ENCODE data around the gene SLC30A1. TPM values are rescaled to one million over a fixed set of nuclear protein-coding genes. Genes with fewer than 3 reads are reported as not detected.

Gene SLC30A1
- total and polyA plus RNA-seq, 2 of the 13 experiments (the other 11 are each of a cell fraction or from before 2014, with no cell fraction given), result 5.9 to 24.4 TPM

GRCh38 chr1:211619033-211619996 is 40.4 kb upstream of the SLC30A1 start (continued):
- TF ChIP-seq TFAP4 (IDR thresholded peaks at IDR 0.05; ENCODE audit: borderline replicate concordance, low read depth), result 0 out of 2 replicates have a peak, but pooled peaks have one; percentile 63
- no peak for TF ChIP-seq CBX5 (CRISPR knock-in tag; IDR thresholded peaks at IDR 0.05; ENCODE audit: borderline replicate concordance)
- TF ChIP-seq MEF2D (CRISPR knock-in tag; IDR thresholded peaks at IDR 0.05), result no peak
- TF ChIP-seq TARDBP (CRISPR knock-in tag; IDR thresholded peaks at IDR 0.05), result peak; percentile 64; the same call in 1 of the 2 replicates
- TF ChIP-seq HOXA9 (CRISPR knock-in tag; IDR thresholded peaks at IDR 0.05; ENCODE audit: borderline replicate concordance), result no peak
- no peak for TF ChIP-seq YEATS4 (CRISPR knock-in tag; IDR thresholded peaks at IDR 0.05; ENCODE audit: borderline replicate concordance)
- TF ChIP-seq HOXA5 (CRISPR knock-in tag; IDR thresholded peaks at IDR 0.05), result no peak
- TF ChIP-seq NONO (IDR thresholded peaks at IDR 0.05), result no peak
- TF ChIP-seq NONO (CRISPR knock-in tag; conservative IDR thresholded peaks at IDR 0.05), result no peak

GRCh38 chr1:211616965-211617297 is 38.0 kb upstream of the SLC30A1 start:
- WGBS (ENCODE audit: low lambda C conversion rate), result 100% methylated on average over 3 of the region's 5 CpGs
- ATAC-seq, result no peak
- in situ Hi-C loops (cut with HindIII; ENCODE audit: extremely low pct_ligation_motif_present, low pct_unique_long_range_greater_than_20kb) (no loop called here), intact Hi-C loops (cut with micrococcal nuclease; ENCODE audit: unreplicated experiment) (no loop called here)
- Histone ChIP-seq H3K27ac (ENCODE audit: extremely low read length, insufficient read depth, low read length) (peak overlapping the region; percentile 64), H3K4me1 (ENCODE audit: insufficient read depth, low read length) (peaks cover 82% of the 10 kb centered on the region), H4K20me1 (ENCODE audit: insufficient read depth, low read length) (no peaks in the 10 kb centered on the region), H2AFZ (ENCODE audit: low read length) (peak overlapping the region; percentile 93), H3K4me3 (replicated peaks in 1 of 3; ENCODE audit: insufficient read depth in 1 of 3, low read depth in 2 of 3, low read length in 3 of 3) (no peak overlapping the region), H3K27me3 (ENCODE audit: control insufficient read depth in 1 of 2, insufficient read depth in 2 of 2, low read length in 2 of 2) (no peaks in the 10 kb centered on the region; a peak in 1 of 5 replicates), H3K4me2 (ENCODE audit: low read depth, low read length) (peak overlapping the region; percentile 37), H3K9ac (ENCODE audit: insufficient read depth, low read depth, low read length) (no peak overlapping the region), H3K36me3 (replicated peaks in 1 of 2; ENCODE audit: control insufficient read depth in 1 of 2, insufficient read depth in 2 of 2, low read length in 2 of 2) (no peaks in the 10 kb centered on the region), H3K79me2 (ENCODE audit: insufficient read depth, low read length) (no peaks in the 10 kb centered on the region), H3K9me3 (ENCODE audit: low read length) (no peaks in the 10 kb centered on the region)
- ChIA-PET POLR2A (interaction anchor here (1.3 to 1.7 kb wide), 3 partner anchors 9 to 38 kb away, joined by 3 to 5 read pairs (median 5); partner anchors contain the start of gene SLC30A1), CTCF (ENCODE audit: low intra/inter-chr PET ratio, low total read pairs) (no interaction called here)
- DNase-seq (ENCODE audit: low spot score), result no peak
- FAIRE-seq, result no peak
- BruUV-seq (replicated peaks), result no TSS peak
- TF ChIP-seq IKZF5 (CRISPR knock-in tag; IDR thresholded peaks at IDR 0.05) (0 out of 2 replicates have a peak, but pooled peaks have one; percentile 26), NR1H2 (CRISPR knock-in tag; IDR thresholded peaks at IDR 0.05; ENCODE audit: borderline replicate concordance, low read depth) (peak; percentile 34; the same call in 1 of the 2 replicates), ZBTB39 (CRISPR knock-in tag; IDR thresholded peaks at IDR 0.05) (0 out of 2 replicates have a peak, but pooled peaks have one; percentile 33), NFYC (CRISPR knock-in tag; IDR thresholded peaks at IDR 0.05) (0 out of 2 replicates have a peak, but pooled peaks have one; percentile 7), CEBPB (IDR thresholded peaks at IDR 0.05; ENCODE audit: borderline replicate concordance, low read depth, low read length) (no peak), ZFY (CRISPR knock-in tag; IDR thresholded peaks at IDR 0.05) (peak; percentile 32; the same call in 1 of the 2 replicates)

Data from HepG2 (cell line).